HG03066 (cell line): ENCODE results near the gene LGI4.

Experiments used
- ATAC-seq: cut with Tn5 transposase; IDR thresholded peaks from one replicate; pipeline ENCODE4 v1.9.1; 2021; ENCODE audit warnings: low read depth; ENCODE audit not compliant: unreplicated experiment

The LGI4 gene

GRCh38 chr19:35089554-35089953, 45.3 kb downstream of the LGI4 start:
- ATAC-seq: no peak

- no peak for ATAC-seq
Measured at GRCh38 chr19:35088131-35088913, 46.5 kb downstream of the LGI4 start.

GRCh38 chr19:35087393-35087792, 47.5 kb downstream of the LGI4 start:
- no peak for ATAC-seq

- ATAC-seq: no peak
Measured at GRCh38 chr19:35086455-35086854, 48.4 kb downstream of the LGI4 start.

GRCh38 chr19:35085947-35086346, 48.9 kb downstream of the LGI4 start:
- no peak for ATAC-seq

GRCh38 chr19:35084509-35084762, 50.4 kb downstream of the LGI4 start:
- no peak for ATAC-seq

GRCh38 chr19:35083691-35084508, 51.0 kb downstream of the LGI4 start:
- no peak for ATAC-seq

- no peak for ATAC-seq
Measured at GRCh38 chr19:35081201-35081600, 53.7 kb downstream of the LGI4 start.

- ATAC-seq: no peak
Measured at GRCh38 chr19:35080613-35081170, 54.2 kb downstream of the LGI4 start.

- ATAC-seq: no peak
Measured at GRCh38 chr19:35079826-35080225, 55.0 kb downstream of the LGI4 start.

GRCh38 chr19:35077411-35078223, 57.2 kb downstream of the LGI4 start:
- no peak for ATAC-seq

- ATAC-seq: no peak
Measured at GRCh38 chr19:35076657-35077056, 58.2 kb downstream of the LGI4 start.

- no peak for ATAC-seq
Measured at GRCh38 chr19:35076026-35076370, 58.9 kb downstream of the LGI4 start.

- no peak for ATAC-seq
Measured at GRCh38 chr19:35075202-35076025, 59.4 kb downstream of the LGI4 start.
